ENCODE results near the gene RBM43.

DNA sequence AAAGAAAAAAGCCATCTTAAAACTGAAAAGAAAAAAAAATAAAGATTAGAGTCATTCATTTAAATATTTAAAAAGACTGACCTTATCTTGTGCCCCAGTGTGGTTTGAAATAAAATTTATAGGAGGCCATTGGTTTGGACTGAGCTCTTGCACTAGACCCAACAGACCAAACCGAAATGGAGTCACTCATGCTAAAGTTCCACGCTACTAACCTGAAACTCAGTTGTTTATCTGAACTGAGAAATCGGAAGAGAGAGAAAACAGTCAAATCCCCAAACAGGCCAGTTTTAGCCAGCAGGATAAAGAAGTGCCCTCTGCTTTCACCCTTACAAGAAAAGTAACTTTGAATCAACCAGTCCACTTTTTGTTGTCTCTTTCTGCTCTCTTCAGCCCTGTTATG is 18.2 kb downstream of the RBM43 start:
- TF ChIP-seq CTCF (IDR thresholded peaks at IDR 0.05) (no peak), POLR2A (IDR thresholded peaks at IDR 0.05) (no peak)

Data from heart left ventricle (tissue), 13 donors.